Neutrophil (primary cell): ENCODE results near the gene SMAD3.

Experiments
- H3K27ac ChIP-seq: fragments of 200-600 bp; sonication (generic); 2 replicates; pipeline ENCODE4 v1.5.1; 2016; ENCODE audit warnings: mild to moderate bottlenecking, moderate library complexity
- H3K27me3 ChIP-seq: fragments of 200-600 bp; sonication (generic); 2 replicates; pipeline ENCODE4 v1.6.0; 2016; ENCODE audit warnings: mild to moderate bottlenecking
- H3K36me3 ChIP-seq: fragments of 200-600 bp; sonication (generic); 2 replicates; pipeline ENCODE4 v1.5.1; 2017
- H3K4me1 ChIP-seq, 2 experiments: fragments of 200-600 bp in 1 of 2; sonication (generic) in 1 of 2; 1 replicate in 1 of 2; 2 replicates in 1 of 2; pipeline versions ENCODE4 v1.5.1 to v1.6.1; 2013 to 2016; ENCODE audit warnings: low read depth in 1 of 2, low read length in 1 of 2, mild to moderate bottlenecking in 1 of 2, moderate library complexity in 1 of 2; ENCODE audit not compliant: control insufficient read depth in 1 of 2, insufficient read depth in 1 of 2
- H3K4me3 ChIP-seq, 2 experiments: fragments of 200-600 bp in 1 of 2; sonication (generic) in 1 of 2; 1 replicate in 1 of 2; 2 replicates in 1 of 2; pipeline ENCODE4 v1.5.1; 2013 to 2016; ENCODE audit warnings: low read depth in 1 of 2, low read length in 1 of 2, mild to moderate bottlenecking in 1 of 2, moderate library complexity in 1 of 2
- H3K9me3 ChIP-seq: fragments of 200-600 bp; sonication (generic); 2 replicates; pipeline ENCODE4 v1.5.1; 2016
- CTCF ChIP-seq: fragments of 200-600 bp; sonication (generic); IDR thresholded peaks from 2 replicates; pipeline ENCODE4 v1.5.1; 2016; ENCODE audit warnings: antibody characterized with exemption

SMAD3 gene

GRCh38 chr15:67210555-67211168 lies 145.3 kb downstream of the SMAD3 start:
- no peak for TF ChIP-seq CTCF
- H3K4me1 ChIP-seq: no peaks in the 10 kb centered on the region
- H3K27ac ChIP-seq: no peak overlapping the region
- no peaks in the 10 kb centered on the region for H3K9me3 ChIP-seq
- H3K4me3 ChIP-seq: no peak overlapping the region
- no peaks in the 10 kb centered on the region for H3K27me3 ChIP-seq
- peaks cover 28% of the 10 kb centered on the region for H3K36me3 ChIP-seq

GRCh38 chr15:67212684-67213367 lies 147.4 kb downstream of the SMAD3 start:
- no peaks in the 10 kb centered on the region for H3K27me3 ChIP-seq
- no peaks in the 10 kb centered on the region for H3K4me1 ChIP-seq
- H3K4me3 ChIP-seq: no peak overlapping the region
- TF ChIP-seq CTCF: no peak
- no peaks in the 10 kb centered on the region for H3K9me3 ChIP-seq
- H3K36me3 ChIP-seq: peaks cover 21% of the 10 kb centered on the region
- H3K27ac ChIP-seq: no peak overlapping the region

GRCh38 chr15:67215102-67215501 lies 149.7 kb downstream of the SMAD3 start:
- no peaks in the 10 kb centered on the region for H3K9me3 ChIP-seq
- H3K27me3 ChIP-seq: no peaks in the 10 kb centered on the region
- no peak overlapping the region for H3K27ac ChIP-seq
- no peak overlapping the region for H3K4me3 ChIP-seq
- no peak for TF ChIP-seq CTCF
- H3K4me1 ChIP-seq: no peaks in the 10 kb centered on the region
- H3K36me3 ChIP-seq: peaks cover 19% of the 10 kb centered on the region

- H3K27ac ChIP-seq: no peak overlapping the region
- H3K27me3 ChIP-seq: no peaks in the 10 kb centered on the region
- H3K4me3 ChIP-seq: no peak overlapping the region
- TF ChIP-seq CTCF: no peak
- H3K36me3 ChIP-seq: peaks cover 22% of the 10 kb centered on the region
- H3K4me1 ChIP-seq: no peaks in the 10 kb centered on the region
- no peaks in the 10 kb centered on the region for H3K9me3 ChIP-seq
Measured at GRCh38 chr15:67216859-67217258, 151.5 kb downstream of the SMAD3 start.

GRCh38 chr15:67218428-67218827 lies 153.0 kb downstream of the SMAD3 start:
- H3K4me3 ChIP-seq: no peak overlapping the region
- no peaks in the 10 kb centered on the region for H3K27me3 ChIP-seq
- no peaks in the 10 kb centered on the region for H3K9me3 ChIP-seq
- TF ChIP-seq CTCF: no peak
- H3K4me1 ChIP-seq: no peaks in the 10 kb centered on the region
- no peak overlapping the region for H3K27ac ChIP-seq
- H3K36me3 ChIP-seq: peaks cover 22% of the 10 kb centered on the region
